SH-SY5Y (cell line): ENCODE measurements around the gene RREB1.

Experiments
- GATA2 ChIP-seq: IDR thresholded peaks from 2 replicates; pipeline ENCODE4 v1.6.1; 2011; ENCODE audit warnings: mild to moderate bottlenecking, low read depth, low read length
- GATA3 ChIP-seq: IDR thresholded peaks from 2 replicates; pipeline ENCODE4 v1.6.1; 2011; ENCODE audit warnings: low read depth, mild to moderate bottlenecking, low read length, moderate library complexity

DNA sequence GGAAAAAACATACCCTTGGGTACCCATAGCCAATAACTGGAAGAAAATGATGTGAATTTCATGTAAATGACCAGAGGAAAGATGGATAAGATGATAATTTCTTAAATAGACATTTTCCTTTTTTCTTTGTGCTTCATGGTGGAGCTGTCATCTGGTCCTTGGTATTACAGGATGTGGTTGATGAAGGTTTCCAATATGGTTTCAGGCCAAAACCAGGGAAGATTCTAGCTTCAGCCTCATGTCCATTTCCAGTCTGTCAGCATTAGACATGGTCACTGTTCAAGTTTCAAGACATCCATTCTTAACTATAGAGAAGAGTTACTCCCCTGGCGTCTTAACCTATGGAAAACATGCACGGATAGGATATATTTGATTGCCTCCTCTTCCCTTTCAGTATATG, 141.6 kb downstream of the RREB1 start:
- TF ChIP-seq GATA3 (no peak), GATA2 (no peak)
